Keratinocyte (primary cell): ENCODE measurements around the gene PSMD6. TPM values are rescaled to one million over a fixed set of nuclear protein-coding genes. Genes with fewer than 3 reads are reported as not detected.

ENCODE experiments used
- DNase-seq: peaks from one replicate; pipeline ENCODE4 v3.0.0-alpha.2; 2011; ENCODE audit warnings: low read depth, missing footprints, low spot score
- FAIRE-seq: peaks from 2 replicates; lab custom pipeline; 2011; peaks lifted over from hg19 to GRCh38; lab: Jason Lieb, UNC
- H2AFZ ChIP-seq: 2 replicates; pipeline ENCODE4 v1.6.0; 2012; ENCODE audit warnings: low read length, control low read depth, inconsistent platforms; ENCODE audit not compliant: control insufficient read depth
- H3K27ac ChIP-seq: 2 replicates; pipeline ENCODE4 v1.5.1; 2011; ENCODE audit warnings: low read length; ENCODE audit not compliant: control insufficient read depth, insufficient read depth
- H3K27me3 ChIP-seq: 3 replicates; pipeline ENCODE4 v1.6.0; 2011; ENCODE audit warnings: low read length; ENCODE audit not compliant: control insufficient read depth, insufficient read depth; ENCODE audit errors: extremely low read depth
- H3K36me3 ChIP-seq, 2 experiments: 2 replicates in 1 of 2; 3 replicates in 1 of 2; pipeline ENCODE4 v1.5.1; 2011; ENCODE audit warnings: low read length in 2 of 2, mild to moderate bottlenecking in 1 of 2; ENCODE audit not compliant: control insufficient read depth in 2 of 2, insufficient read depth in 2 of 2; ENCODE audit errors: extremely low read depth in 1 of 2
- H3K4me1 ChIP-seq: 3 replicates; pipeline ENCODE4 v1.5.1; 2011; ENCODE audit warnings: low read length; ENCODE audit not compliant: control insufficient read depth, insufficient read depth; ENCODE audit errors: extremely low read depth
- H3K4me2 ChIP-seq: 3 replicates; pipeline ENCODE4 v1.6.0; 2011; ENCODE audit warnings: low read depth, low read length; ENCODE audit not compliant: control insufficient read depth, insufficient read depth; ENCODE audit errors: extremely low read depth
- H3K4me3 ChIP-seq, 3 experiments: fragments of 200-600 bp in 1 of 3; sonication (generic) in 1 of 3; 2 replicates in 2 of 3; 3 replicates in 1 of 3; pipeline ENCODE4 v1.5.1; 2011 to 2016; ENCODE audit warnings: low read length in 3 of 3, mild to moderate bottlenecking in 3 of 3, control low read depth in 2 of 3, inconsistent platforms in 1 of 3, low read depth in 1 of 3, mixed read lengths in 1 of 3, mixed run types in 1 of 3, moderate library complexity in 1 of 3; ENCODE audit not compliant: control insufficient read depth in 2 of 3, insufficient read depth in 2 of 3; ENCODE audit errors: extremely low read depth in 1 of 3
- H3K79me2 ChIP-seq: 2 replicates; pipeline ENCODE4 v1.6.0; 2012; ENCODE audit warnings: low read length; ENCODE audit not compliant: control insufficient read depth, insufficient read depth
- H3K9ac ChIP-seq: 3 replicates; pipeline ENCODE4 v1.6.0; 2011; ENCODE audit warnings: low read length; ENCODE audit not compliant: control insufficient read depth, insufficient read depth; ENCODE audit errors: extremely low read depth
- H3K9me1 ChIP-seq: 3 replicates; pipeline ENCODE4 v1.6.0; 2011; ENCODE audit warnings: low read length; ENCODE audit not compliant: control insufficient read depth, insufficient read depth; ENCODE audit errors: extremely low read depth
- H3K9me3 ChIP-seq: 2 replicates; pipeline ENCODE4 v1.5.1; 2012; ENCODE audit warnings: low read depth, low read length; ENCODE audit not compliant: control insufficient read depth
- H4K20me1 ChIP-seq: 3 replicates; pipeline ENCODE4 v1.6.0; 2011; ENCODE audit warnings: low read length; ENCODE audit not compliant: control insufficient read depth, insufficient read depth; ENCODE audit errors: extremely low read depth
- CTCF ChIP-seq, 3 experiments: IDR thresholded peaks in 1 of 3; conservative IDR thresholded peaks in 1 of 3; optimal IDR thresholded peaks in 1 of 3; 2 replicates in 2 of 3; 3 replicates in 1 of 3; pipeline versions ENCODE3 to v1.5.1; 2011; ENCODE audit warnings: low read length in 3 of 3, mild to moderate bottlenecking in 3 of 3, moderate library complexity in 2 of 3, control low read depth in 1 of 3, inconsistent platforms in 1 of 3; ENCODE audit not compliant: insufficient read depth in 2 of 3; ENCODE audit errors: extremely low read depth in 1 of 3
- EZH2 ChIP-seq: IDR thresholded peaks from one replicate; pipeline ENCODE4 v1.6.1; 2012; ENCODE audit warnings: inconsistent platforms, mild to moderate bottlenecking, low read length, moderate library complexity
- dilution Hi-C: fragments of 300-500 bp; cut with MboI; formaldehyde crosslinking; loops from one replicate; pipeline ENCODE4 v1.7.0; 2020; ENCODE audit warnings: low sequenced_read_pairs; ENCODE audit not compliant: extremely low pct_ligation_motif_present
- polyA plus RNA-seq, 5 experiments: library from polyadenylated mRNA; depleted of rRNA in 3 of 5; stranded (reverse) in 3 of 5; stranded (forward) in 1 of 5; unstranded in 1 of 5; fragments of >200 nt; gene quantifications; 1 replicate in 1 of 5; 2 replicates in 3 of 5; 3 replicates in 1 of 5; pipeline versions ENCODE4 v1.2.1 to v1.2.3, GENCODE V29; 2011 to 2012; ENCODE audit warnings: missing spikeins in 2 of 5, low read depth in 1 of 5, low replicate concordance in 1 of 5

Gene PSMD6
- polyA plus RNA-seq, 1 donor (not counting 4 experiments of a cell fraction or from before 2014, with no cell fraction given), result 100 TPM

- Histone ChIP-seq H2AFZ (no peak overlapping the region), H3K27ac (no peak overlapping the region), H3K9ac (no peak overlapping the region), H3K79me2 (no peaks in the 10 kb centered on the region), H3K27me3 (no peaks in the 10 kb centered on the region), H3K9me3 (no peaks in the 10 kb centered on the region), H3K4me2 (no peak overlapping the region), H3K36me3 (no peaks in the 10 kb centered on the region), H3K4me3 (no peak overlapping the region), H4K20me1 (no peaks in the 10 kb centered on the region), H3K9me1 (no peaks in the 10 kb centered on the region), H3K4me1 (peaks cover 3% of the 10 kb centered on the region)
- dilution Hi-C loops, result no loop called here
- FAIRE-seq (no peak), DNase-seq (no peak)
- TF ChIP-seq CTCF (optimal IDR thresholded peaks at IDR 0.05 in 1 of 3, IDR thresholded peaks at IDR 0.05 in 1 of 3, conservative IDR thresholded peaks at IDR 0.05 in 1 of 3; ENCODE audit: extremely low read depth in 1 of 3, insufficient read depth in 2 of 3, low read length in 3 of 3), result no peak
- no peak for TF ChIP-seq EZH2
Observed at GRCh38 chr3:64059484-64060175, 36.3 kb upstream of the PSMD6 start.

- no peak for FAIRE-seq
Observed at GRCh38 chr3:64058566-64058965, 35.3 kb upstream of the PSMD6 start.

More at GRCh38 chr3:64058566-64058965, 35.3 kb upstream of the PSMD6 start:
- TF ChIP-seq EZH2 (no peak), CTCF (optimal IDR thresholded peaks at IDR 0.05 in 1 of 3, IDR thresholded peaks at IDR 0.05 in 1 of 3, conservative IDR thresholded peaks at IDR 0.05 in 1 of 3; ENCODE audit: extremely low read depth in 1 of 3, insufficient read depth in 2 of 3, low read length in 3 of 3) (no peak)
- no peaks in the 10 kb centered on the region for H3K36me3 ChIP-seq
- peaks cover 3% of the 10 kb centered on the region for H3K4me1 ChIP-seq
- H3K9me1 ChIP-seq, result no peaks in the 10 kb centered on the region
- no peak for DNase-seq
- no peak overlapping the region for H3K4me3 ChIP-seq
- no peak overlapping the region for H3K9ac ChIP-seq
- H3K27ac ChIP-seq, result no peak overlapping the region
- no peaks in the 10 kb centered on the region for H3K27me3 ChIP-seq
- no peaks in the 10 kb centered on the region for H4K20me1 ChIP-seq
- H3K79me2 ChIP-seq, result no peaks in the 10 kb centered on the region
- no peaks in the 10 kb centered on the region for H3K9me3 ChIP-seq
- H3K4me2 ChIP-seq, result no peak overlapping the region
- no peak overlapping the region for H2AFZ ChIP-seq
- dilution Hi-C loops, result no loop called here
